Epithelial cell of proximal tubule (primary cell): ENCODE data around the gene HK1. TPM values are rescaled to one million over a fixed set of nuclear protein-coding genes. Genes with fewer than 3 reads are reported as not detected.

Experiments
- DNase-seq: peaks from one replicate; pipeline ENCODE4 v3.0.0-alpha.2; 2011; ENCODE audit warnings: low read depth
- H3K4me3 ChIP-seq: 2 replicates; pipeline ENCODE4 v1.5.1; 2011; ENCODE audit warnings: low read depth, mild to moderate bottlenecking, low read length
- CTCF ChIP-seq: conservative IDR thresholded peaks from 2 replicates; pipeline ENCODE4 v1.5.1; 2012; ENCODE audit warnings: low read depth, mild to moderate bottlenecking, low read length
- total RNA-seq: library from RNA; depleted of rRNA; stranded (reverse); fragments of >200 nt; gene quantifications from 2 replicates; pipeline ENCODE4 v1.2.3, GENCODE V29; 2015

HK1 gene
- total RNA-seq, 1 donor from 2014 or later: 84.4 TPM

DNA sequence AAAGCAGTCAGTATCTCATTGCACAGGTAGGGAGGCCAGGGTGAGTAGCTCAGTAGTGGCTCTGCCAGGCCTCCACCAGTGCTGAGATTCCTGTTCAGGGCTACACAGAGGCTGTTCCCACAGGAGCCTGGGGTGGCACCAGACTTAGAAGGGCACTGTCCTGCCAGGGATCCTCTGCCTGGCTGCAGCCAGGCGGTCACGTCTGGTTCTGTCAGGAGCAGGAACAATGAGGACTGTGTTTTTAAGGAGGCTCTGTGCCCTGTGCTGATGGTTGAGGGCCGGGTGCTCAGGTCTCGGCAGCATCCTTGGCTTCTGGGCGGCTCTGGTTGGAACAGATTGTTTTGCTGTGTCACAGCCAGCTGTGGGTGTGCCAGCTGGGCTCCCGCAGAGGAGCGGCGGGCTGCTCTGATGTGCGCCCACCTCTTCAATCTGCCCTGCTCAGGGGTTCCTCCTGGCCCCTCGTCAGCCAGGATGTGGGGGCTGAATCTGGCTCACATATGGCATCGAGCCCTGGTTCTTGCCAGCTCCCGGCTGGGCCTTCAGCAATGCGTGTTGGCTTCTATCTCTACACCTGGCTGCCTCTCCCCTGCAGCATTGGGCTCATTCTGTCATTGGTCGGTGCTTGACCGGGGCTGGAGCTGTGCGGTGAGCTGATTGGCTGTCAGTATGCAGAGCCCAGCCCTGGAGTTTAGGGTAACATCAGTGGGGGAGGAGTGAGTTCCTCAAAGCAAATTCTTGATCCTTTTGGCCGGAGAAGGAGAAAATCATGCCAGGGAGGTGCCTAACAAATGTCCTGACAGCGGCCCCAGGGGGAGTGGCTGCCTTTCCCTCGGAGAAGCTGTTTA lies 97.2 kb downstream of the HK1 start:
- no peak overlapping the region for H3K4me3 ChIP-seq
- TF ChIP-seq CTCF: no peak
- DNase-seq: no peak

- no peak for DNase-seq
- TF ChIP-seq CTCF: no peak
- H3K4me3 ChIP-seq: no peak overlapping the region
These were observed 98.4 kb downstream of the HK1 start for GRCh38 chr10:69376662-69377061.

DNA sequence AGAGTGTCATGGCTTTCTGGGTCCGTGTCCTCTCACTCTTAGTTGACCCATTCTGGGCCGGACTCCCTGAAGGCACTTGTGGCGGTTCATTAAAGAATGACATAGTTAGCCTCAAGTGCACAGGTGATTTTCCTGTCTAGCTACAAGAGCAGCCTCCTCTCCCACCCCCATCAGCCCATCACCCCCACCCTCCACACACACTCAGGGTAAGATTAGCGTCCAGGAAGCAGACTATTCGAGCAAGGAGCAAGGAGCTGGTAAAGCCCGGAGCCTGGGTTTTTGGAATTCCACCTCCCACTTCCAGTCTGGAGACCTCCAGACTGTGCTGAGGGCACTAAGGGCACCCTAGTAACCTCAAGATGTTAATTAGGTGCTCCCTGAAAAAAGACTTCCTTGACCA lies 98.9 kb downstream of the HK1 start:
- DNase-seq: no peak
- no peak for TF ChIP-seq CTCF
- H3K4me3 ChIP-seq: no peak overlapping the region

DNA sequence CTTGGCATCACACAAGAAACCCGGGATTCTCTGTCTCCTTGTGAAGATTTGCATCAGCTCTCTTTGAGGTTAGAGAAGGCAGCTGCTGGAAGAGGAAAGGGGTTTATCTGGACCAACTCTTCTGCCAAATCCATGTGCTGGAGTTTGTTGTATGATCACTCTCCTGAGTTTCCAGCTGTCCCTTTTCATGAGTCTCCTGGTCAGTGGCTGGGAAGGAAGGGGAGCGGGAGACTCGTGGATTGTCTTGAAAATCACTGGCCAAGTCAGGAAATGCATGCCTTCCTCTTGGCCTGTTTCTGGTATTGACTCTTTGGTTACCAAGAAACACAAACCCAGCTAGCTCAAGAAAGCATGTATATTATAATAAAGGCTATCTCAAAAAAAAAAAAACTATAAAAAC lies 99.6 kb downstream of the HK1 start:
- DNase-seq: no peak
- no peak for TF ChIP-seq CTCF
- no peak overlapping the region for H3K4me3 ChIP-seq

DNA sequence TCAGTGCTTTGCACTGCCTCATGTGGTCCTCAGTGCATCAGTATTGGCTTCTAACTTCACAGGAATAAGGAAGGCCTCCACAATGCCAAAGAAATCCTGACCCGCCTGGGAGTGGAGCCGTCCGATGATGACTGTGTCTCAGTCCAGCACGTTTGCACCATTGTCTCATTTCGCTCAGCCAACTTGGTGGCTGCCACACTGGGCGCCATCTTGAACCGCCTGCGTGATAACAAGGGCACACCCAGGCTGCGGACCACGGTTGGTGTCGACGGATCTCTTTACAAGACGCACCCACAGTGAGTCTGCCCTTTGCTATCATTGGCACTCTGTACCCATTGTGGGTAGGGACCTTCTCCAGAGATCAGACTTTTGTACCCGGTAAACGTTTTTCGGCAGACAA lies 101.5 kb downstream of the HK1 start:
- no peak for DNase-seq
- no peak overlapping the region for H3K4me3 ChIP-seq
- TF ChIP-seq CTCF: no peak

DNA sequence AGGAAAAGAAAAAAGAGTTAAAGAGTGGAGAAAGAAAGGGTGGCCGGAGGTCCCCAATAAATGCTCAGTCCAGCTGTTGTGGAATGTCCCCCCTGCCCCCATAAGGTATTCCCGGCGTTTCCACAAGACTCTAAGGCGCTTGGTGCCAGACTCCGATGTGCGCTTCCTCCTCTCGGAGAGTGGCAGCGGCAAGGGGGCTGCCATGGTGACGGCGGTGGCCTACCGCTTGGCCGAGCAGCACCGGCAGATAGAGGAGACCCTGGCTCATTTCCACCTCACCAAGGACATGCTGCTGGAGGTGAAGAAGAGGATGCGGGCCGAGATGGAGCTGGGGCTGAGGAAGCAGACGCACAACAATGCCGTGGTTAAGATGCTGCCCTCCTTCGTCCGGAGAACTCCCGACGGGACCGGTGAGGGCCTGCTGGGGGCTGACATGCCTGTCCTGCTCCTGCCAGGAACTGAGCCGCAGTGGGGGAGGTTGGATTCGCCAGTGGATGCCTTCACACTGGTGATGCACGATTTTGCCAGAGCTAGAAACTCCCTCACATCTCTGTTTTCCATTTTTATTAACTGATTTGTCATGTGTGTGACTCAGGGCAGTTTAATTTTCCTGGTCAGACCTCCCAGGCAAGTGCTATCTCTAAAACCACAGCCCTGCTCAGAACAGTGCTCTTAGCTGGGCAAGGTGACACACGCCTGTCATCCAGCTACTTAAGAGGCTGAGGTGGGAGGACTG lies 104.3 kb downstream of the HK1 start:
- no peak overlapping the region for H3K4me3 ChIP-seq
- TF ChIP-seq CTCF: no peak
- peak; percentile 63 for DNase-seq
